T-helper 2 cell (primary cell): ENCODE measurements around the gene STRIT1.
"Not testable (repeated sequence)": the region's sequence is repeated elsewhere in the genome, so short reads cannot be mapped to it uniquely, and the experiment has no call there.

Experiments
- DNase-seq, 5 experiments: peaks; one replicate each; pipeline versions ENCODE4 v3.0.0 to v3.0.0-alpha.2; 2012 to 2022

The STRIT1 gene

DNA sequence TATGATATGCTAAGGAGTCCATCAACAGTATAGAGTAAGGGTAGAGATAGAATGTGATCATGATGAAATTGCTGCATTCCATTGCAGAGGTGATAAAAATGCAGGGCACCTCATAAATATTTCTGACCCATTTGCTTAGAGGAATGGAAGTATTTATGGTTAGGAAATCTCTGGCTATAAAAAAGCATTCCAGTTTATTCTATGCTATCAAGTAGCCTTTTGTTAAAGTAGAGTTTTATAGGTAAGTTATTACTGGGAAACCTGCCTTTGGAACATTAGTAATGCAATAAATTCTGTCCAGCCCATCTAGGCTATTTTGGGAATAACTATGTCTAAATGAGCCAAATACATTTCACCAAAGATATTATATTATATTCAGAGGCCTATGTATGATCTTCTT is 19.8 kb upstream of the STRIT1 start:
- DNase-seq: no peak

GRCh38 chr3:155312781-155313180 is 19.3 kb upstream of the STRIT1 start:
- DNase-seq: no peak

GRCh38 chr3:155309581-155309980 is 16.1 kb upstream of the STRIT1 start:
- peak in 1 of 5 experiments; percentile 8 for DNase-seq

DNA sequence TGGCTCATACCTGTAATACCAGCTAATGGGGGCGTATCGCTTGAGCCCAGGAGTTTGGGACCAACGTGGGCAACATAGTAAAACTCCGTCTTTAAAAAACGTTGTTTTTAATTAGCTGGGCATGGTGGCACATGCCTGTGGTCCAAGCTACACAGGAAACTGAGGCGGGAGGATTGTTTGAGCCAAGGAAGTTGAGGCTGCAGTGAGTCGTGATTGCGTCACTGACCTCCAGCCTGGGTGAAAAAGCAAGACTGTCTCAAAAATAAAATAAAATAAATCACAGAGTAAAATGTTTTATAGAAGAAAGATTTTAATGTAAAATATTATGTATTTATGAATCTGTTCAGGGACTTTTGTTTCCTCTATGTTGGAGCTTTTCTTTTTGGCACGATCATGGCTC is 15.3 kb upstream of the STRIT1 start:
- DNase-seq: no peak

DNA sequence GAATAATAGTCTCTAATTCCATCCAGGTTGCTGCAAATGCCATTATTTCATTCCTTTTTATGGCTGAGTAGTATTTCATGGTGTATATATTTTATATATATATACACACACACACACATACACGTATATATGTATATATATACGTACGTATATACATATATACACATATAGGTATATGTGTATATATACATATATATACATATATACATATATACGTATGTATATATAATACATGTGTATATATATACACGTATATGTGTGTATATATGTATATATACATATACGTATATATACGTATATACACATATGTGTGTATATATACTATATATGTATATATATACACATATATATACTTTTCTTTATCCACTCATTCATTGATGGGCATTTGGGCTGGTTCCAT is 13.7 kb upstream of the STRIT1 start:
- no peak for DNase-seq

- no peak for DNase-seq
These were observed 10.9 kb upstream of the STRIT1 start for GRCh38 chr3:155304394-155304793.

GRCh38 chr3:155303540-155304097 is 10.1 kb upstream of the STRIT1 start:
- no peak for DNase-seq

DNA sequence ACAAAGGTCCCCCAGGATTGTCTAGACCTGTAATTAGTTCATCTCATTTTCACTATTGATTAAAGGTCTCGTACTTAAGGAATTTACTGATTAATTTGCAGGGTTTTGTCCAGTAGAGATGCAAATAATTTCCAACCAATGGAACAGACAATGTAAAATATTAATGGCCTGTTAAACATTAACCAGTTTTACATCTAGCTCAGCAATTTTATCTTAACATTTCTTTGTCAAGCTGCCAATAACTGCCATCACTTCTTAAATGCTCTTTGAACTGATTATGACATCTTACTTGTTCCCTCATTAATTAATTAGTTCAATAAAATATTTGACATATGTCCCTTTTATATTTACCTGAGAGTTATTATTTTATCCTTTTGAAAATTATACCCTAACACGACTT is 9.4 kb upstream of the STRIT1 start:
- no peak for DNase-seq

GRCh38 chr3:155302481-155302880 is 9.0 kb upstream of the STRIT1 start:
- no peak for DNase-seq

- no peak for DNase-seq
These were observed 3.6 kb upstream of the STRIT1 start for GRCh38 chr3:155297100-155297499.

GRCh38 chr3:155296413-155296812 is 2.9 kb upstream of the STRIT1 start:
- no peak for DNase-seq

GRCh38 chr3:155292693-155293092 is 790 bp downstream of the STRIT1 start:
- no peak for DNase-seq

DNA sequence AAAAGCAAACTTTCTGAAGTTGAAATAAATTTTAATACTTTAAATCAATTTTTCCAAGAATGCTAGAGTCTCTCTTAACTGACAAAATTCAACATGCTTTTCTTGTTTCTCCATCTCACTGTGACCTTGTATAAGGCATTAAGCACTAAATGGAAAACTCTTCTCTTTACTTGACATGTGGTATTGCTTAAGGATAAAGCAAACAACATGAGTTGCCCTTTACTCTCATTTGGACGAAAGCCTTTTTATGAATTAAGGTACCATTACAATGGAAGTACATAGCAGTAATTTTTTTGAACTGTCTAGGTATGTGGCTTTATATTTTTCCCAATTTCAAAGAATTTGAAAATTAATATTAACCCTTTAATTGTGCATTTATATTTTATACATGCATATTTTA is 1.4 kb downstream of the STRIT1 start:
- no peak for DNase-seq

DNA sequence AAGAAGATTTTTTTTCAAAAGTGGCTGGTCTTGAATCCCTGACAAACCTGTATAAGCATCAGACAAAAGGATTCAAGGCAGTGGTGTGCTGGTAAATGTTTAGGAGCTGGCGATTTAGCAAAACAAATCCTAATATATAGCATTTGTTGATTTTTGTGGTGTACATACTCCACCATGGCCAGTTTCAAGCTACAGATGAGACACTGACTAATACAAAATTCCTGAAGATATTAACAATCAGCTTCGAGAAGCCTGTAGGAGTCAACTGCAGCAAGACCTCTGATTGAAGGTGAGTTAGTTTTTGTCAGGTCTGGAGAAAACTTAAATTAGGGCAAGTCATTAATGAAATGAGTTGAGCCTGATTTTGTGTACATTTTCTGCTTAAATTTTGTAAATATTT is 6.7 kb downstream of the STRIT1 start:
- no peak for DNase-seq

- DNase-seq: no peak
These were observed 7.5 kb downstream of the STRIT1 start for GRCh38 chr3:155285936-155286335.

- DNase-seq: no peak
These were observed 10.1 kb downstream of the STRIT1 start for GRCh38 chr3:155283092-155284056.

GRCh38 chr3:155282385-155283091 is 10.9 kb downstream of the STRIT1 start:
- no peak for DNase-seq

DNA sequence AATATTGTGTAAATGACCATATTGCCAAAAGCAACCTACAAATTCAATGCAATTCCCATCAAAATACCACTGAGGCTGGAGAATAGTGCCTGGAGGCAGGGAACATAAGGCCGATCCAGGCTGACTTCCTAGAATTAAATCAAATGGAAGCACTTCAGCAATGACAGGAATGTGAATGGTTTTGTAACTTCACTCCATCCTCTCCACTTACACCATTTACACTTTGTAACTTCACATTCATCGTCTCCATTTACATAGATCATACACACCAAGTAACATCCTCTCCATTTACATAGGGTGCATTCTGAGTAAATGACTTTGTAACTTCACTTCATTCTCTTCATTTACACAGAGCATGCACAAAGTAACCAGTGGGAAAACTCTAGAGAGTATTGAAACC is 11.6 kb downstream of the STRIT1 start:
- no peak for DNase-seq

DNA sequence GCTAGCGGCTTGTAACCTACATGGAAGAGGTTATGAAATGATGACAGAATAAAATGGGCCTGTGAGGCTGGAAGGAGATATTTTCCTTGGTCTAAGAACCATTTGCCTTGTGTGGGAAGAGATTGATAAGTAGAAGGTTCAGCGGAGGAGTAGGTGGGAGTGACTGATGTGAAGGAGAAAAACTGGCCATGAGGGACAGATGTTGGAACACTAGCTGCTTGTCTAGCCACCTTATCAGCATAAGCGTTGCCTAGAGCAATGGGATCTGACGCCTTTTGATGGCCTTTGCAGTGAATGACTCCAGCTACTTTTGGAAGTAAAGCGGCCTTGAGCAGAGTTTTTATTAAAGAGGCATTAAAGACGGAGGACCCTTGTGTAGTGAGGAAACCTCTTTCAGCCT is 17.4 kb downstream of the STRIT1 start:
- not testable (repeated sequence) for DNase-seq

DNA sequence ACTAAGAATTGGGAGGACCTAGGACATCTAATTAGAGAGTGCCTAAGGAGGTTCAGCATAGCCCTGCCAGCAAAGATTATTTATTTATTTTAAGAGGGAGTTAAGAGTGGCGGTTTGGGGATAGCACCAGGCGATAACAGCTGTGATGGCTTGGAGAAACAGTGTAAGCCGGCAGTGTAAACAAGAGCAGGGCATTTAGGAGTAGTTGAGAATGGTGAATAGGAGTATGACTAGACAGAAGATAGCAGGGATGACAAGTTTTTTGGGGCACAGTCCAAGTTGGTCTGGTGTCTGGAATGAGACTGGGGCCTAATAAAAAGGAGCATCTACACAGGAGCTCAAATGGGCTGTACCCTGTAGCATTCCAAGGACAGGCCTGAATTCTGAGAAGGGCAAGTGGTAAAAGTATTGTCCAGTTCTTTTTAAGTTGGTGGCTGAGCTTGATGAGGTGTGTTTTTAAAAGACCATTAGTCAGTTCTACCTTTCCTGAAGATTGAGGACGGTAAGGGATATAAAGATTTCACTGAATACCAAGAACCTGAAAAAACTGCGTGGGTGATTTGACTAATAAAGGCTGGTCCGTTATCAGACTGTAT is 18.2 kb downstream of the STRIT1 start:
- not testable (repeated sequence) for DNase-seq

DNA sequence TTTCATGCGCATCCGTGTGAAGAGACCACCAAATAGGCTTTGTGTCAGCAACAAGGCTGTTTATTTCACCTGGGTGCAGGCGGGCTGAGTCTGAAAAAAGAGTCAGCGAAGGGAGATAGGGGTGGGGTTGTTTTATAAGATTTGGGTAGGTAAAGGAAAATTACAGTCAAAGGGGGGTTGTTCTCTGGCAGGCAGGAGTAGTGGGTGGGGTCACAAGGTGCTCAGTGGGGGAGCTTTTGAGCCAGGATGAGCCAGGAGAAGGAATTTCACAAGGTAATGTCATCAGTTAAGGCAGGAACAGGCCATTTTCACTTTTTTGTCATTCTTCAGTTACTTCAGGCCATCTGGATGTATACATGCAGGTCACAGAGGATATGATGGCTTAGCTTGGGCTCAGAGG is 19.0 kb downstream of the STRIT1 start:
- not testable (repeated sequence) for DNase-seq

GRCh38 chr3:155271343-155271613 is 22.2 kb downstream of the STRIT1 start:
- no peak for DNase-seq
